Adrenal gland (tissue), 5 donors: ENCODE measurements around the gene IL1R2.

Experiments
- POLR2A ChIP-seq, 2 donors: fragments of 450-650 bp; IDR thresholded peaks; one replicate each; pipeline ENCODE4 v1.6.1; 2017; ENCODE audit warnings: antibody characterized with exemption in 2 of 2, mild to moderate bottlenecking in 2 of 2, moderate library complexity in 1 of 2
- TF ChIP-seq, protein P1 (sequence below), 6 experiments: fragments of 450-650 bp in 4 of 6; fragments of 200-600 bp in 2 of 6; sonication (generic) in 1 of 6; IDR thresholded peaks; 1 replicate in 5 of 6; 2 replicates in 1 of 6; pipeline versions ENCODE4 v1.5.1 to v1.8.0; 2016 to 2021; ENCODE audit warnings: antibody characterized with exemption in 6 of 6, mild to moderate bottlenecking in 2 of 6, moderate library complexity in 1 of 6
- donor health status: DM: no; HTN: no; CAD: no.

DNA sequence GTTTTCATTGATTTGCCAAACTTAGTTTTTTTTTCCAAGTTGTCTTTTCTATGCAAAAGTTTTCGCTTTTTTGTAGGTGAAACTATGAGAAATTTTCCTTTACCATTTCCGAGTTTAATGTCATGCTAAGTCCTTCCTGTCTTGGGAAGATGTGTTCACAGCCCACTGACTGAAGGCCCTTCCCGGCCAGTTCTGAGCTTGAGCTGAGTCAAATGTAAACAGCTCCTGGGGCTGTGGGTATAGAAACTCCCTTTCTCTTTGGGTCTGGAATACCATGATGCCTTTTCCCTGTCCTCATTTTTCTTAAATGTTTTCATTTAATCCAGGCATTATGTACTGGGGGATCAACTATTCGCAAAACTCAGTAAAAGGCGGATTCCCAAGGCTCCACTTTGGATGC is 81.0 kb downstream of the IL1R2 start:
- TF ChIP-seq POLR2A (IDR thresholded peaks at IDR 0.05), result no peak
- TF ChIP-seq, protein P1, sequence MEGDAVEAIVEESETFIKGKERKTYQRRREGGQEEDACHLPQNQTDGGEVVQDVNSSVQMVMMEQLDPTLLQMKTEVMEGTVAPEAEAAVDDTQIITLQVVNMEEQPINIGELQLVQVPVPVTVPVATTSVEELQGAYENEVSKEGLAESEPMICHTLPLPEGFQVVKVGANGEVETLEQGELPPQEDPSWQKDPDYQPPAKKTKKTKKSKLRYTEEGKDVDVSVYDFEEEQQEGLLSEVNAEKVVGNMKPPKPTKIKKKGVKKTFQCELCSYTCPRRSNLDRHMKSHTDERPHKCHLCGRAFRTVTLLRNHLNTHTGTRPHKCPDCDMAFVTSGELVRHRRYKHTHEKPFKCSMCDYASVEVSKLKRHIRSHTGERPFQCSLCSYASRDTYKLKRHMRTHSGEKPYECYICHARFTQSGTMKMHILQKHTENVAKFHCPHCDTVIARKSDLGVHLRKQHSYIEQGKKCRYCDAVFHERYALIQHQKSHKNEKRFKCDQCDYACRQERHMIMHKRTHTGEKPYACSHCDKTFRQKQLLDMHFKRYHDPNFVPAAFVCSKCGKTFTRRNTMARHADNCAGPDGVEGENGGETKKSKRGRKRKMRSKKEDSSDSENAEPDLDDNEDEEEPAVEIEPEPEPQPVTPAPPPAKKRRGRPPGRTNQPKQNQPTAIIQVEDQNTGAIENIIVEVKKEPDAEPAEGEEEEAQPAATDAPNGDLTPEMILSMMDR (IDR thresholded peaks at IDR 0.05), result no peak
